Measurements from ENCODE around the gene BCR. TPM values are rescaled to one million over a fixed set of nuclear protein-coding genes. Genes with fewer than 3 reads are reported as not detected.
"Not testable (repeated sequence)": the region's sequence is repeated elsewhere in the genome, so short reads cannot be mapped to it uniquely, and the experiment has no call there.

The BCR gene
- polyA plus RNA-seq, 1 donor from 2014 or later = 57.5 TPM

DNA sequence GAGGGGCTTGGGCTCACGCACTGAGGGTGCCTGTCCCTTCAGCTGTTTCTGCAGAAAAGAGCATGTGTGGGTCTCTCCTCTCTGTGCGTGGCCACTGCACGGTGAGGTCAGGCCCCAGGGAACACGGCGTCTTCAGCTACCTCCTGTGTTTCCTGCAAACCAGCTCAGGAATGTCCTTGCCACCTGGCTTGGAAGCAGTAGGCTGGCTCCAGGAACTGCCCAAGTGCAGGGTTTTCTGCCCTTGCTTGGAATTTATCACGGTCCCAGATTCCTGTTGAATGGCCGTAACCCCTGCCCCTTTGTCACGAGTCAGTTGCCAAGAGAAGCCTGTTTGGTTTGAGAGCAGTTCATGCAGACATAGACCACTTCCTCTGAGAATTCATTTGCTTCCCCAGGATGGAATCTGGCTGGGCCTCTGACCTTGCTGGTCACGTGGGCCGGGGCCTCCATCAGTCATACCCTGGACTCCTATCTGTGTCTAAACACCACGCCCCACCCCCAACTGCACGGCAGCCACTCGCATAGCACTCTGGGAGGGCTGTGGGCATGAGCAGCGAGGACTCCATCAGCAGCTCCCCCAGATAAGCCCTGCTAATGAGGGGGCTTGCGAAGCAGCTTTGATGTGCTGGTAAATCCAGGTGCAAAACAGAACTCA is 130.3 kb downstream of the BCR start:
- H3K4me2 ChIP-seq (ENCODE audit: low read length); H3F3A ChIP-seq (ENCODE audit: insufficient read depth, low read length, poor library complexity, severe bottlenecking); H3K4me3 ChIP-seq (ENCODE audit: low read length); H4K20me1 ChIP-seq (ENCODE audit: insufficient read depth); H3K9me2 ChIP-seq (ENCODE audit: insufficient read depth, low read length); H3K27me3 ChIP-seq (ENCODE audit: insufficient read depth, low read depth, low read length); H3K79me2 ChIP-seq (replicated peaks; ENCODE audit: insufficient read depth, low read length); H2AFZ ChIP-seq (ENCODE audit: low read depth, low read length); H3K27ac ChIP-seq (ENCODE audit: low read length); H3K9ac ChIP-seq (ENCODE audit: low read length); H3K36me3 ChIP-seq (ENCODE audit: insufficient read depth, low read length); H3K9me3 ChIP-seq (ENCODE audit: low read length): not testable (repeated sequence)

DNA sequence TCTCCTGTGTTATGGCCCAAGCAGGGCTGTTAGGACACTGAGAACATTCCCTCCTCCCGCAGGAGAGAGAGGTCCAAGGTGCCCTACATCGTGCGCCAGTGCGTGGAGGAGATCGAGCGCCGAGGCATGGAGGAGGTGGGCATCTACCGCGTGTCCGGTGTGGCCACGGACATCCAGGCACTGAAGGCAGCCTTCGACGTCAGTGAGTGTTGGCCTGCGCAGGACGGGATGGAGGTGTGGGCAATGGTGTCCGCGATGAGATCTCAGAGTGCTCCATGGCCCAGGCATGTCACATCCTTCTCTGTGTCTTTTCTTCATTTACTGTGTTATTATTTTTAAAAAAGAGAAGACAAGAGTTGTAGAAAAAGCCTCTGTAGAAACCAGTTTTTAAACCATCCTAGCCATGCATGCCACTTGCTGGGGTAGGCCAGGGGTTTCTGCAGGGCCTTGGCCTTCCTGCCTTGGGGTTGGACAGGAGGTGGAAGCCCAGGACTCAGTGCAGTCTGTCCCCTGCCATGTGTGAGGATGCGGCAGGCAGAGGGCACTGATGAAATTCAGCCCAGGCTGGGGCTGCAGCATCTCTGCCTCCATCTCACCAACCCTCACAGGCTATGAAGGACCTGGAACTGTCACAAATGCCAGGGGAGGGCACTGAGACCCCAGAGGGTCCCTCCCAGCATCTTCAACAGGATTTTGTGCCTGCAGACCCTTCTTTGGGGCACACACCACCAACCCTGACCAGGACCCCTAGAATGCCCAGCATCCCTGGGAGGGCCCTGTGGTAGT is 131.5 kb downstream of the BCR start:
- not testable (repeated sequence) for H3K4me2 ChIP-seq (ENCODE audit: low read length); H3K4me3 ChIP-seq (ENCODE audit: low read length); H3K79me2 ChIP-seq (replicated peaks; ENCODE audit: insufficient read depth, low read length); H3K27me3 ChIP-seq (ENCODE audit: insufficient read depth, low read depth, low read length); H3K27ac ChIP-seq (ENCODE audit: low read length); H4K20me1 ChIP-seq (ENCODE audit: insufficient read depth); H3F3A ChIP-seq (ENCODE audit: insufficient read depth, low read length, poor library complexity, severe bottlenecking); H2AFZ ChIP-seq (ENCODE audit: low read depth, low read length); H3K9me3 ChIP-seq (ENCODE audit: low read length); H3K36me3 ChIP-seq (ENCODE audit: insufficient read depth, low read length); H3K9ac ChIP-seq (ENCODE audit: low read length); H3K9me2 ChIP-seq (ENCODE audit: insufficient read depth, low read length)

DNA sequence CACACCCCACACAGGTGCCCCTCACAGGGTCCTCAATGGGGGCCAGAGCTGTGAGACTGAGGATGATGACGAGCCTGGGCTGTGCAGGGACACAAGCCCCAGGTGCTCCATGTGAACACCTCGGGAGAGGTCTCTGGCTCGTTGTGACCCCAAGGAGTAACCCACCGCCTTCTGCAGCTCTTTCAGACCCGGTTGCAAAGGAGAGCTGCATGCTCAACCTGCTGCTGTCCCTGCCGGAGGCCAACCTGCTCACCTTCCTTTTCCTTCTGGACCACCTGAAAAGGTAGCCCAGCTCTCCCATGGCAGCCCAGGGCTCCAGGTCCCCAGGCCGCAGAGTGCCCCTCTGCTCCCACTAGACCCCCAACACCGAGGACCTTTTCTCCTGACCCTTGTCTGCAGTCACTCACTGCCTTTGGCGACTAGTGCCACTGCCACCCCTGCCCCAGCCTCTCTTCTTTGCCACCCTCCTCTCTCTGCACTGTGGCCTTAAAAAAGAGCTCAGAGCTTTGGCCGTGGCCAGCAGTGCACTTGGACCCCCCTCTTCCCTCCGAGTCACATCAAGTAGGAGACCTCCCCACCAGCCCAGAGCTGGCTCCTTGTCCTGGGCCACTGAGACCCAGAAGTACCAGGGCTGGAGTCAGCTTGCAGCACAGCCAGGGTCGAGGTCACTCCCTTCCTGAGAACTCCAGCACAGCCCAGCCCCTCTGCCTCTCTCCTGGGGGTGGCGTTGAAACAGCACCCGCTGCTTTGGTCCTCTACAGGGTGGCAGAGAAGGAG is 133.7 kb downstream of the BCR start:
- Histone ChIP-seq H4K20me1 (ENCODE audit: insufficient read depth) (no peaks in the 10 kb centered on the region), H3K4me2 (ENCODE audit: low read length) (no peak overlapping the region), H2AFZ (ENCODE audit: low read depth, low read length) (no peak overlapping the region), H3K27me3 (ENCODE audit: insufficient read depth, low read depth, low read length) (no peaks in the 10 kb centered on the region), H3K9ac (ENCODE audit: low read length) (no peak overlapping the region), H3K79me2 (replicated peaks; ENCODE audit: insufficient read depth, low read length) (no peaks in the 10 kb centered on the region), H3K36me3 (ENCODE audit: insufficient read depth, low read length) (no peaks in the 10 kb centered on the region), H3K9me3 (ENCODE audit: low read length) (no peaks in the 10 kb centered on the region), H3K4me3 (ENCODE audit: low read length) (no peak overlapping the region), H3K9me2 (ENCODE audit: insufficient read depth, low read length) (no peaks in the 10 kb centered on the region), H3K27ac (ENCODE audit: low read length) (no peak overlapping the region), H3F3A (ENCODE audit: insufficient read depth, low read length, poor library complexity, severe bottlenecking) (no peaks in the 10 kb centered on the region)
- no peak for TF ChIP-seq TAF1 (IDR thresholded peaks at IDR 0.05; ENCODE audit: low read depth)
- no peak for TF ChIP-seq SMC3 (conservative IDR thresholded peaks at IDR 0.05; ENCODE audit: poor library complexity)
- TF ChIP-seq, protein P1, sequence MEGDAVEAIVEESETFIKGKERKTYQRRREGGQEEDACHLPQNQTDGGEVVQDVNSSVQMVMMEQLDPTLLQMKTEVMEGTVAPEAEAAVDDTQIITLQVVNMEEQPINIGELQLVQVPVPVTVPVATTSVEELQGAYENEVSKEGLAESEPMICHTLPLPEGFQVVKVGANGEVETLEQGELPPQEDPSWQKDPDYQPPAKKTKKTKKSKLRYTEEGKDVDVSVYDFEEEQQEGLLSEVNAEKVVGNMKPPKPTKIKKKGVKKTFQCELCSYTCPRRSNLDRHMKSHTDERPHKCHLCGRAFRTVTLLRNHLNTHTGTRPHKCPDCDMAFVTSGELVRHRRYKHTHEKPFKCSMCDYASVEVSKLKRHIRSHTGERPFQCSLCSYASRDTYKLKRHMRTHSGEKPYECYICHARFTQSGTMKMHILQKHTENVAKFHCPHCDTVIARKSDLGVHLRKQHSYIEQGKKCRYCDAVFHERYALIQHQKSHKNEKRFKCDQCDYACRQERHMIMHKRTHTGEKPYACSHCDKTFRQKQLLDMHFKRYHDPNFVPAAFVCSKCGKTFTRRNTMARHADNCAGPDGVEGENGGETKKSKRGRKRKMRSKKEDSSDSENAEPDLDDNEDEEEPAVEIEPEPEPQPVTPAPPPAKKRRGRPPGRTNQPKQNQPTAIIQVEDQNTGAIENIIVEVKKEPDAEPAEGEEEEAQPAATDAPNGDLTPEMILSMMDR (IDR thresholded peaks at IDR 0.05; ENCODE audit: poor library complexity, severe bottlenecking) = no peak
- TF ChIP-seq POLR2AphosphoS5 (IDR thresholded peaks at IDR 0.05) = no peak
- no peak for TF ChIP-seq MXI1 (conservative IDR thresholded peaks at IDR 0.05; ENCODE audit: poor library complexity, severe bottlenecking)
- TF ChIP-seq, protein P2, sequence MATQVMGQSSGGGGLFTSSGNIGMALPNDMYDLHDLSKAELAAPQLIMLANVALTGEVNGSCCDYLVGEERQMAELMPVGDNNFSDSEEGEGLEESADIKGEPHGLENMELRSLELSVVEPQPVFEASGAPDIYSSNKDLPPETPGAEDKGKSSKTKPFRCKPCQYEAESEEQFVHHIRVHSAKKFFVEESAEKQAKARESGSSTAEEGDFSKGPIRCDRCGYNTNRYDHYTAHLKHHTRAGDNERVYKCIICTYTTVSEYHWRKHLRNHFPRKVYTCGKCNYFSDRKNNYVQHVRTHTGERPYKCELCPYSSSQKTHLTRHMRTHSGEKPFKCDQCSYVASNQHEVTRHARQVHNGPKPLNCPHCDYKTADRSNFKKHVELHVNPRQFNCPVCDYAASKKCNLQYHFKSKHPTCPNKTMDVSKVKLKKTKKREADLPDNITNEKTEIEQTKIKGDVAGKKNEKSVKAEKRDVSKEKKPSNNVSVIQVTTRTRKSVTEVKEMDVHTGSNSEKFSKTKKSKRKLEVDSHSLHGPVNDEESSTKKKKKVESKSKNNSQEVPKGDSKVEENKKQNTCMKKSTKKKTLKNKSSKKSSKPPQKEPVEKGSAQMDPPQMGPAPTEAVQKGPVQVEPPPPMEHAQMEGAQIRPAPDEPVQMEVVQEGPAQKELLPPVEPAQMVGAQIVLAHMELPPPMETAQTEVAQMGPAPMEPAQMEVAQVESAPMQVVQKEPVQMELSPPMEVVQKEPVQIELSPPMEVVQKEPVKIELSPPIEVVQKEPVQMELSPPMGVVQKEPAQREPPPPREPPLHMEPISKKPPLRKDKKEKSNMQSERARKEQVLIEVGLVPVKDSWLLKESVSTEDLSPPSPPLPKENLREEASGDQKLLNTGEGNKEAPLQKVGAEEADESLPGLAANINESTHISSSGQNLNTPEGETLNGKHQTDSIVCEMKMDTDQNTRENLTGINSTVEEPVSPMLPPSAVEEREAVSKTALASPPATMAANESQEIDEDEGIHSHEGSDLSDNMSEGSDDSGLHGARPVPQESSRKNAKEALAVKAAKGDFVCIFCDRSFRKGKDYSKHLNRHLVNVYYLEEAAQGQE (IDR thresholded peaks at IDR 0.05; ENCODE audit: borderline replicate concordance) = no peak
